Measurements from ENCODE around the gene CTNND2.

DNA sequence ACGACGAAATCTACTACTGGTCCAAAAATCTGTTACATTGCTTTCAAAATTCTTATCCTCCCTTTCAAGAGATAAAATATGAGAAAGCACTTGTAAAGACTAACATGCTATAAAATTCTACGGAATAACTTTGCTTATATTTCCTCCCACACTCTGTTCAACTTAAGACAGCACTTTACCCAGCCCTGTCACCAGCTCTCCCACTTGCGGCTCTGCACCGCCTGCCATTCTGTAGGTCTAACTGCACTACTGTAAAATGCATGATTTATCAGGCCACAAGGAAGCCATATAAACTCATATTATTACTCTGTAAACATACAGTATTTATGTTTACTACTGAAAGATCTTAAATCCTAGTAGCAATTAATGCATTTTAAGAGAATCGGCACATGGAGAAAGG is 11.4 kb downstream of the CTNND2 start:
- TF ChIP-seq, protein P1, sequence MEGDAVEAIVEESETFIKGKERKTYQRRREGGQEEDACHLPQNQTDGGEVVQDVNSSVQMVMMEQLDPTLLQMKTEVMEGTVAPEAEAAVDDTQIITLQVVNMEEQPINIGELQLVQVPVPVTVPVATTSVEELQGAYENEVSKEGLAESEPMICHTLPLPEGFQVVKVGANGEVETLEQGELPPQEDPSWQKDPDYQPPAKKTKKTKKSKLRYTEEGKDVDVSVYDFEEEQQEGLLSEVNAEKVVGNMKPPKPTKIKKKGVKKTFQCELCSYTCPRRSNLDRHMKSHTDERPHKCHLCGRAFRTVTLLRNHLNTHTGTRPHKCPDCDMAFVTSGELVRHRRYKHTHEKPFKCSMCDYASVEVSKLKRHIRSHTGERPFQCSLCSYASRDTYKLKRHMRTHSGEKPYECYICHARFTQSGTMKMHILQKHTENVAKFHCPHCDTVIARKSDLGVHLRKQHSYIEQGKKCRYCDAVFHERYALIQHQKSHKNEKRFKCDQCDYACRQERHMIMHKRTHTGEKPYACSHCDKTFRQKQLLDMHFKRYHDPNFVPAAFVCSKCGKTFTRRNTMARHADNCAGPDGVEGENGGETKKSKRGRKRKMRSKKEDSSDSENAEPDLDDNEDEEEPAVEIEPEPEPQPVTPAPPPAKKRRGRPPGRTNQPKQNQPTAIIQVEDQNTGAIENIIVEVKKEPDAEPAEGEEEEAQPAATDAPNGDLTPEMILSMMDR (IDR thresholded peaks at IDR 0.05 in 4 of 5, conservative IDR thresholded peaks at IDR 0.05 in 1 of 5), result no peak
- TF ChIP-seq POLR2A (IDR thresholded peaks at IDR 0.05), result no peak
